Fibroblast of mammary gland (primary cell): ENCODE results near the gene GRK3.
"Not testable (repeated sequence)": the region's sequence is repeated elsewhere in the genome, so short reads cannot be mapped to it uniquely, and the experiment has no call there.

Experiments used
- DNase-seq: peaks from one replicate; pipeline ENCODE4 v3.0.0-alpha.2; 2010; ENCODE audit warnings: low read depth
- H3K4me3 ChIP-seq: 2 replicates; pipeline ENCODE4 v1.5.1; 2011; ENCODE audit warnings: low read depth, mild to moderate bottlenecking, low read length, moderate library complexity; ENCODE audit not compliant: control insufficient read depth
- CTCF ChIP-seq: conservative IDR thresholded peaks from 2 replicates; pipeline ENCODE4 v1.5.1; 2011; ENCODE audit warnings: low read depth, low read length, inconsistent platforms; ENCODE audit not compliant: control insufficient read depth, insufficient read depth

GRK3 gene

GRCh38 chr22:25564320-25564978 is at the start of gene GRK3:
Gene GRK3 (plus strand): TSS chr22:25564675. CDS start chr22:25565041, 366 bp downstream.
- peak; percentile 30 for DNase-seq
- no peak for TF ChIP-seq CTCF

GRCh38 chr22:25518000-25518663 is 46.3 kb upstream of the GRK3 start:
- TF ChIP-seq CTCF, result no peak

More at GRCh38 chr22:25564320-25564978, at the start of gene GRK3:
- peak within 1 kb of the TSS; percentile 47 for H3K4me3 ChIP-seq

GRCh38 chr22:25525376-25525775 is 39.1 kb upstream of the GRK3 start:
- DNase-seq, result no peak
- no peak for TF ChIP-seq CTCF
- H3K4me3 ChIP-seq, result no peak overlapping the region

More at GRCh38 chr22:25518000-25518663, 46.3 kb upstream of the GRK3 start:
- H3K4me3 ChIP-seq, result no peak overlapping the region
- no peak for DNase-seq

GRCh38 chr22:25525804-25526584 is 38.5 kb upstream of the GRK3 start:
- H3K4me3 ChIP-seq, DNase-seq: not testable (repeated sequence)

GRCh38 chr22:25527016-25527415 is 37.5 kb upstream of the GRK3 start:
- H3K4me3 ChIP-seq, result not testable (repeated sequence)
- DNase-seq, result peak; percentile 47

GRCh38 chr22:25528068-25528467 is 36.4 kb upstream of the GRK3 start:
- not testable (repeated sequence) for H3K4me3 ChIP-seq

GRCh38 chr22:25529059-25529458 is 35.4 kb upstream of the GRK3 start:
- DNase-seq, H3K4me3 ChIP-seq: not testable (repeated sequence)

More at GRCh38 chr22:25528068-25528467, 36.4 kb upstream of the GRK3 start:
- DNase-seq, result not testable (repeated sequence)

- DNase-seq, H3K4me3 ChIP-seq: not testable (repeated sequence)
Observed at GRCh38 chr22:25529541-25530137, 34.8 kb upstream of the GRK3 start.

GRCh38 chr22:25531677-25532076 is 32.8 kb upstream of the GRK3 start:
- H3K4me3 ChIP-seq, DNase-seq: not testable (repeated sequence)
